Omental fat pad (tissue), 4 donors: ENCODE data around the gene MDN1. TPM values are rescaled to one million over a fixed set of nuclear protein-coding genes. Genes with fewer than 3 reads are reported as not detected.

ENCODE experiments used
- ATAC-seq: fragments of 150-250 bp; one replicate; pipeline ENCODE4 v1.9.1; 2016; ENCODE audit warnings: mild to moderate bottlenecking, moderate library complexity; ENCODE audit not compliant: low FRiP score
- DNase-seq: peaks from one replicate; pipeline ENCODE4 v3.0.0-alpha.2; 2019; ENCODE audit warnings: low spot score
- total RNA-seq, 4 donors: library from RNA; depleted of rRNA; stranded (reverse); fragments of >200 nt; gene quantifications; one replicate each; pipeline ENCODE4 v1.1.0, GENCODE V29; 2016
- TF ChIP-seq, protein P1 (sequence below), 3 donors: fragments of 450-650 bp; IDR thresholded peaks; one replicate each; pipeline ENCODE4 v1.5.1; 2016 to 2017; ENCODE audit warnings: antibody characterized with exemption in 3 of 3, mild to moderate bottlenecking in 3 of 3, moderate library complexity in 2 of 3

The MDN1 gene
- total RNA-seq, 4 donors from 2014 or later = 21.6 to 58.5 (median 33.3) TPM

DNA sequence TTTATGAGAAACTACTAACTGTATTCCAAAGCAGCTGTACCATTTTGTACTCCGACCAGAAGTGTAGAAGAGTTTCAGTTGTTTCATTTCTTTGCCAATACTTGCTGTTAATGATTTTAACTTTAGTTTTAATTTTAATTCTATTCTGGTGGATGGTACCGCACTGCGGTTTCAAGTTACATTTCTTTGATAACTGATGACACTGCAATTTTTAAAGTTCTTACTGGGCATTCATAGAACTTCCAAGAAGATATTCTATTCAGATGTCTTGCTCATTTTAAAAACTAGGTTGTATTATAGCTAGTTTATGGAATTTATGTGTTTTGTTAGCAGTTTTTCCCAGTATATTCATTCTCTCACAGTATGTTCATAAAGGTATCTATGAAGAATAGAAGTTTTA lies 117.2 kb downstream of the MDN1 start:
- ATAC-seq = no peak
- DNase-seq = no peak
- TF ChIP-seq, protein P1, sequence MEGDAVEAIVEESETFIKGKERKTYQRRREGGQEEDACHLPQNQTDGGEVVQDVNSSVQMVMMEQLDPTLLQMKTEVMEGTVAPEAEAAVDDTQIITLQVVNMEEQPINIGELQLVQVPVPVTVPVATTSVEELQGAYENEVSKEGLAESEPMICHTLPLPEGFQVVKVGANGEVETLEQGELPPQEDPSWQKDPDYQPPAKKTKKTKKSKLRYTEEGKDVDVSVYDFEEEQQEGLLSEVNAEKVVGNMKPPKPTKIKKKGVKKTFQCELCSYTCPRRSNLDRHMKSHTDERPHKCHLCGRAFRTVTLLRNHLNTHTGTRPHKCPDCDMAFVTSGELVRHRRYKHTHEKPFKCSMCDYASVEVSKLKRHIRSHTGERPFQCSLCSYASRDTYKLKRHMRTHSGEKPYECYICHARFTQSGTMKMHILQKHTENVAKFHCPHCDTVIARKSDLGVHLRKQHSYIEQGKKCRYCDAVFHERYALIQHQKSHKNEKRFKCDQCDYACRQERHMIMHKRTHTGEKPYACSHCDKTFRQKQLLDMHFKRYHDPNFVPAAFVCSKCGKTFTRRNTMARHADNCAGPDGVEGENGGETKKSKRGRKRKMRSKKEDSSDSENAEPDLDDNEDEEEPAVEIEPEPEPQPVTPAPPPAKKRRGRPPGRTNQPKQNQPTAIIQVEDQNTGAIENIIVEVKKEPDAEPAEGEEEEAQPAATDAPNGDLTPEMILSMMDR (IDR thresholded peaks at IDR 0.05) = no peak

DNA sequence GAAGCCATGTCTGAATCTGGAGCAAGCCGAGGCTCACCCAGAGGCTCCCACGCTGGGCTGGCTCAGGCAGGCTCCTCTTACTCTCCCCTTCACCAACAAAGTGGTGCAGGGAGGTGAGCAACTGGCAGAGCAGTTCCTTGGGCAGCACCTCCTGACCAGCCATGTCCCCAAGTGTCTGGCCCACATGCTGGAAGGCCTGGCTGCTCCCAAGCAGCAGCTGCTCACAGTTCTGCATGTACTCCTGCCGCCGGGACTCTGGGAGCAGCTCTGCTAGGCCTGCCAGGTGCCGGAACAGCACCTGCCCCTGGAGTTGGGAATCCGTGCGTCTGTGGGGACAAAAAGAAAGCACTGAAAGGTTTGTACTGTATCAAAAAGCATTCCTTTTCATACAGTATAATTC lies 123.9 kb downstream of the MDN1 start:
- ATAC-seq = no peak
- TF ChIP-seq, protein P1 (IDR thresholded peaks at IDR 0.05) = no peak
- DNase-seq = no peak

DNA sequence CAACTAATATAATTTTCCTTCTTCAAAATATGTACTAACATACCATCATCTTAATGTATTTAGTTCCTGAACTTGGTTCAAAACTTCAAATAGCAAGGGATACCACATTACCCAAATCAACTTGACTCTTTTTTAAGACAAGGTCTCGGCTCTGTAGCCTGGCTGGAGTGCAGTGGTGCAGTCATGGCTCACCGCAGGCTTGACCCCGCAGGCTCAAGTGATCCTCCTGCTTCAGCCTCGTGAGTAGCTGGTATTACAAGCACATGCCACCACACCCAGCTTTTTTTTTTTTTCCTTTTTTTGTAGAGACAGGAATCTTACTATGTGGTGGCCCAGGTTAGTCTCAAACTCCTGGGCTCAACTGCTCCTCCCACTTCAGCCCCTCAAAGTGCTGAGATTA lies 125.2 kb downstream of the MDN1 start:
- DNase-seq (no peak), ATAC-seq (no peak)
- TF ChIP-seq, protein P1 (IDR thresholded peaks at IDR 0.05) = no peak

DNA sequence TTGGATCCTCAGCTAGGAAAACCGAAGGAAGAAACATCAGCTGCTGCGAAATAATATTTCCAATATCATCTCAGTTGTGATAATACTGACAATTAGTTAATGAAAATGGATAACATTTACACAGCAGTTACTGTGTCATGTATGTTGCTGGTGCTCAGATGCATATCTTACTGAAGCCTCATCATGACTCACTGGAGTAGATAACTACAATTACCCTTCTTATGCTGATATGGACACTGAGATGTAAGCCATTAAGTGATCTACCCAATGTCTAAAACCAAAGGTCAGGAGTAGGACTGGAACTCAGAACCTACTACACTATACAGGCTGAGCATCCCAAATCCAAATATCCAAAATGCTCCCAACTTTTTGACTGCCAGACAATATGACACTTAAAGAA lies 126.4 kb downstream of the MDN1 start:
- TF ChIP-seq, protein P1 (IDR thresholded peaks at IDR 0.05) = no peak
- DNase-seq (no peak), ATAC-seq (no peak)

DNA sequence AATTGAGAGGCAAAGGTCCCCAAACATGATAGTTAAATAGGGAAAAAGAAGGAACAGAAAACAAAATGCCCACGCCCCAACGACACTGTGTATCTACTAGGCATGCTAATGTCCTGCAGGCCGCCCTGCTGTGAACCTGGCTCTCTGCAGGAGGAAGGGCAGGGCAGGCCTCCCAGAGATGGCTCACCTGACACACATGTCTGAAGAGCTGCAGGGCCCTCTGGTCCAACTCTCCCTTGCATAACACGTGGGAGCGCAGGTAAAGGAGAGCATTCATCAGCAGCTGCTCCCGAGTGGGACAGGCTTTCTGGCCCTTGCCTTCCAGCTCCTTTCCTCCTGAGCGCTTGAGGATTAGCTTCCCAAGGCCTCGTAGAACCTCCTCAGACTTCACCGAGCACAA lies 127.3 kb downstream of the MDN1 start:
- TF ChIP-seq, protein P1 (IDR thresholded peaks at IDR 0.05) = no peak
- ATAC-seq (no peak), DNase-seq (no peak)

DNA sequence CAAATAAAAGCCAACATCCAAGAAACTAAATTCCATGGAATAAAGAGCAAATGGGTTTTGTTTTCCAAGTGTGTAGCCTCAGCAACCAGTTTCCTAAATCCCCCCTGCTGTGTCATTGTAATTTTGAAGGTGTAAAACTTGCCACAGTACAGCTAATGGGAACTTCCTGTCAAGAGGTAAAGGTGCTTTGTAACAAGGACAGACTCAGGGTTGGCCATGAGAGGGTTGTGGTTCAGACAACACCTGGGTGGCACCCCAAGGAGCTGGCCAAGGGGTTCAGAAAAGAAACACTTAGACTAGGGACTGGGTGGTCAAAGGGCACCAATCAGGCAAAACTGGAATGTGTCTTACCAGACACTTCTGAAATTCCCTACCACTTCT lies 128.7 kb downstream of the MDN1 start:
- ATAC-seq (no peak), DNase-seq (no peak)
- TF ChIP-seq, protein P1 (IDR thresholded peaks at IDR 0.05) = no peak

DNA sequence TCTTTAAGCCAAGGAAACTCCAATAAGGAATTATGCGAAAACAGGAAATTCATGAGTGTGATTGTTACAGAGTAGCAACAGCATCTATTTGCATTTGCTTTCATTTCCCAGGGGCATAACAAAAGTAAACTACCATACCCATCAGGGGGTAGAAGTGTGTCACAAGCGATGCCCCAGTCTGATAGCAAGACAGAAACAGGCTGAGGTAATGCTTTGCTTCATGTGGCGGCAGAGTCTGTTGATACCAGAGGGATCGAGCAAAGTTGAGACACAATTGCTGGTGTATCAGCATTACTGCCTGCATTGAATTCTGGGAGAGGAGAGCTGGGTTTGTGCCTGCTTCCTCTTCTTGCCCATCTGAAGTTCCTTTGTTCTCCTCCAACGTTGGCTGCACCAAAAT lies 129.9 kb downstream of the MDN1 start:
- DNase-seq (no peak), ATAC-seq (no peak)
- TF ChIP-seq, protein P1 (IDR thresholded peaks at IDR 0.05) = no peak
